ENCODE data around the gene ZNF211. TPM values are rescaled to one million over a fixed set of nuclear protein-coding genes. Genes with fewer than 3 reads are reported as not detected.

ZNF211 gene
- total RNA-seq: 11.1 and 11.9 TPM in 2 replicates

DNA sequence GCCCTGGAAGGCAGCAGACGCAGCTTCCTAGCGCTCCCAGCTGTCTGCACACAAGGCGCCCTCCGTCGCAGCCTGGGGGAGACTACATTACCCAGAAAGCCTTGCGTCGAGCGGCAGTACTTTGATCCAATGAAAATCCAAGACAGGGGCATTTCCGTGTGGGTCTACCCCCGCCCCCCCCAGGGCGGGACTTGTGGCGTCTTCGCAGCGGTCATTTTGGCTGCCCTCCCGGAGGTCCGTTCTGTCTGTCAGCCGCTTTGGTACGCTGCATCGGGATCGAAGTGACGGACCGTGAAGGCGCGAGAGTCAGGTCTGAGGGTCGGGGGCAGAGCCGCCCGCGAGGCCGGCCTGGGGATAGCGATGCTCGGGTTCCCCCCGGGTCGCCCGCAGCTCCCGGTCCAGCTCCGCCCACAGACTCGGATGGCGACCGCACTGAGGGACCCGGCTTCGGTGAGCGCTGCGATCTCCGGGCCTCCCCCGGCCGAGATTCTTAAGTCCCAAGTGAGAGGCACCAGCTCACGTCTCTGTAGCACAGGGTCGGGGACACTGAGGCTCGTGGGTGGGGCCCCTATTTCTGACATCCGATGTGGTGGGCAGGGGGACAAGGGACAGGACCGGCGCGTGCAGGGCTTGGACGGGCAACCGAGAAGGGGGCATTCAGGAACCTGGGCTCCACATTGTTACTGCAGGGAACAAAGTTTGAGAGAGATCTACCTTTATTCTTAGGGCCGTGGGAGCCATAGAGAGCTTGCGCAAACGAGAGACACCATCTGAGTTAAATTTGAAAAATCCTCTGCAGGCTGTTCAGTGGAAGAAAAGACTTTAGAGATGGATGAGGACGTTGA lies at the start of gene ZNF211:
Gene ZNF211, plus strand, starts transcription at position 182 of the 845 bp plus-strand sequence. Its CDS starts 179 bp downstream, at position 361.

DNA sequence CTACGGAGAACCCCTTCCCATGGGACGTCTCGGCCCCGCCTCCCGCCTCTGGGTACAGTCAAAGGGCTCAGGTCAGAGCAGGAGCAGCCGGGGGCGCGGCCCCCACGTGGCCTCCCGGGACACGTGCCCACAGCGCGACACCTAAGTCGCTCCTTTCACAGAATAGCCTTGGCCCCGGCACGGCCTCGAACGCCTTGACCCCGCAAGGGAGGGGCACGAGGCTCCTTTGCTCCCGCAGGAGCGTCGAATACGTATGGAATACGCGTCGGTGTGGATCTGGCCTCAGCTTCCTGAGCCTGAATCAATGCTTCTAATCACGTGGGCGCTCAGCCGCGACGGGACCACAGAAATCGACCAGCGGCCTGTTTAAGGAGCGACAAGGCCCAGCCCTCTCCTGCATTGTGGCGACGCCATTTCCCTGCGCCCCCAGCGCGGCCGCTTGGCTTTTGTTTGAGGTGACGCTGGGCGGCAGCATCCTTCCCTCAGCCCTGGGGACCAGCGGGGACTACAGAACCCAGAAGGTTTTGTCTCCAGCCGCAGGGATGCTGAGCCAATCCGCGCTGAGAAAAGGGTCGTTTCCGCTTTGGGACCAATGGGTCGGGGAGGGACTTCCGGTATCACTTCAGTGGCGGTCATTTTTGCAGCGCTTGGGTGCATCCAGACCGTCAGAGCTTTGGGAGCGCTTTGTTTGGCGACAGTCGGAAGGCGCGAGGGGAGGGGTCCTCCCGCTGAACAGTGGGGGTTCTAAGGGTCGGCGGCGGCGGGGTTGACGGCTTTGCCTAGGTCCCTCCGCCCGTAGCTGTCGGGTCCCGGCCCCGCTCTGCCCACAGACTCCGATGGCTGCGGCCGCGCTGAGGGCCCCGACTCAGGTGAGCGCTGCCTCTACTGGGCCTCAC lies 49.2 kb upstream of the ZNF211 start, which contains the start of gene ZIK1:
Gene ZIK1, plus strand, starts transcription at position 625 of the 896 bp plus-strand sequence. Its CDS starts 212 bp downstream, at position 837.

DNA sequence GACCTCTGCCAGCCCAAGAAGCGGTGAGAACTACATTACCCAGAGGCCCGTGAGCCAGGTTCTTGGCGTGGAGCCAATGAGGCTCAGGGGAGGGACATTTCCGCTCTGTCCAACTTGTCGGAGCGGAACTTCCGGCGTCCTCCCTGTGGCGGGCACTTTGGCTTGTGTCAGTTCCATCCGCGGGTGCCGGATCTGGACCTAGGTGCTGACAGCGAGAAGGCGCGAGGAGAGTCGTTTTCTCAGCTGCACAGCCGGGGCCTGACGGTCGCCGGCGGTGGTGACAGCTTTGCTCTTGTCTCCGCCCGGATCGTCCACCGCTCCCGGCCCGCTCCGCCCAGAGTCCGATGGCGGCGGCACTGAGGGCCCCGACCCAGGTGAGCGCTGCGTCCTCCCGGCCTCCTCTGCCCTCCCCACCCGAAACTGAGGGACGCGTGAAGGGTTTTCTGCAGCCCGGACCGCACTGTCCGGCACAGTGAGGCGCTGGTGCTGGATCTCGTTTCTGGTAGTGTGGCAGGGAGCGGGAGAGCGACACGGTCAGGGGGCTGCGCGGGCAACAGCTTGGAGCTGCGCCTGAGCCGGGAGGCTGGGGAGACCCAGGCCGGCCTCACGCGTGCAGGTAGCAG lies 33.1 kb upstream of the ZNF211 start, which contains the start of gene ZNF530:
Gene ZNF530, plus strand, starts transcription at position 125 of the 623 bp plus-strand sequence. CDS start 4,461 bp downstream, outside the sequence.

DNA sequence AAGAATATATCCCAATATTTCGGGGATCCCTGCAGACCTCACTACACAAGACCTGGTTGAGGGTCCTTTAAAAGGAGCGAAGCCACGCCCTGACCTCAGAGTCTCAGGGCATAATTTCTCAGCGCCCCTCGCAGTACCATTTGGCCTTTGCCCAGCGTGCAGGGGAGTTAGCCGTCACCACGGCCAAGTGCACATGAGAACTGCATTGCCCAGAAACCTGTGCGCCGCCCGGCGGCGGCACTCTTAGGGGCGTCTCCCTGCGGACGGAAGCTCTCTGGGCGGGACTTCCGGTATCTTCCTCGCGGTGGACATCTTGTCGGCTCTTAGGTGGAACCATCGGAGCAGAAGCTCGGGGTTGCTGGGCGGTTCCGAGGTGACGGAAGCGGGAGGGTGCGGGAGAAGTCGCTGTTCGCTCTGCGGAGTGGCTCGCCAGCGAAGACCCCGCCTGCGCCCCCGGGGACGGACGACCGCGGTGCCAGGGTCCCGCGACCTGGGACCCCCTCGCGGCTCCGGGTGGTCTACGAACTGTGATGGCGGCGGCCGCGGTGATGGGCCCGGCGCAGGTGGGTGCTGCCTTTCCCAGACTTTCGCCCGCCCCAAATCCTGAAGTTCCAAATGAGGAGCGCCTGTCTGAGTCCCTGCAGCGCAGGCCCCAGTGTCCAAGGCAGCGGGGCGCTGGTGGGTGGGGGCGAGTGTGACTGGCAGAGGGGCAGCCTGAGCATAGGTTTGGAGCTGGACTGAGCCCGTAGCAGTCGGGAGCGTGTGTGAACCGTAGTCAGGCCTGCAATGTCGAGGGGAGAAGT lies 18.8 kb upstream of the ZNF211 start, which contains the start of gene ZNF134:
Gene ZNF134, plus strand, starts transcription at position 302 of the 803 bp plus-strand sequence. CDS start 5,227 bp downstream, outside the sequence.

DNA sequence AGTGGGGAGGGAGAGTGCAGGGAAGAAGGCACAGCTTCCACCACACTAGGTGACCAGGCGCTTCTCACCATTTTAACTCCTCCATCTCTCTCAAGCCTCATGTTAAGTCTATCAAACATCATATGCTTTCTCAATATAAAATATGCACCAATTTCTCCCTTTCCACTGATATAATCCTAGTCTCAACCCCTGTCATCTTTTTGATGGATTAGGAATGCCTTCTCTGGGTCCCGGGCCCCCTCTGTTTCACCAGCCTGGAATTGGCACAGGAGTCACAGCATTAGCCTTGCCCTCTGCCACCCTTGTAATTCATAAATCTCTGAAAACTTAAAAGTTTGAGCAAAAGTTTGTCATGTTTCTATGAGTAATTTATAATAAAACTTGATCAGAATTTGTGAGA lies 35.7 kb downstream of the ZNF211 start, which contains the start of gene ZSCAN4:
Gene ZSCAN4, plus strand, starts transcription at position 301 of the 400 bp plus-strand sequence. CDS start 7,211 bp downstream, outside the sequence.

Other genes starting within 250 kb of the ZNF211 start
- gene ZNF548, start 243.3 kb upstream of the ZNF211 start, total RNA-seq: 16.9 and 26.2 TPM in 2 replicates
- gene ZNF17, start 222.0 kb upstream of the ZNF211 start, total RNA-seq: 6.8 and 8.0 TPM in 2 replicates
- gene ZNF749, start 197.8 kb upstream of the ZNF211 start, total RNA-seq: 15.3 and 20.0 TPM in 2 replicates
- 0.21 and 0.24 TPM in 2 replicates for gene VN1R1, start 176.0 kb upstream of the ZNF211 start, total RNA-seq
- gene ZNF772, start 155.6 kb upstream of the ZNF211 start, total RNA-seq: 13.7 and 14.1 TPM in 2 replicates
- gene ZNF419, start 145.4 kb upstream of the ZNF211 start, total RNA-seq: 12.3 and 20.5 TPM in 2 replicates
- gene ZNF773, start 133.2 kb upstream of the ZNF211 start, total RNA-seq: 16.9 and 17.7 TPM in 2 replicates
- gene ZNF549, start 105.8 kb upstream of the ZNF211 start, total RNA-seq: 4.6 and 6.8 TPM in 2 replicates
- gene ZNF550, start 73.3 kb upstream of the ZNF211 start, total RNA-seq: 7.0 and 8.2 TPM in 2 replicates
- gene ZNF416, start 54.3 kb upstream of the ZNF211 start, total RNA-seq: 4.3 and 6.0 TPM in 2 replicates
- gene ZIK1, start 49.0 kb upstream of the ZNF211 start, total RNA-seq: 3.9 and 5.3 TPM in 2 replicates
- 2.1 and 3.1 TPM in 2 replicates for gene ZNF530, start 33.3 kb upstream of the ZNF211 start, total RNA-seq
- 13.7 and 18.8 TPM in 2 replicates for gene ZNF134, start 18.9 kb upstream of the ZNF211 start, total RNA-seq
- gene ZSCAN4, start 35.8 kb downstream of the ZNF211 start, total RNA-seq: 0.24 TPM in 1 of 2 replicates, not detected in the other
- gene ZNF551, start 48.8 kb downstream of the ZNF211 start, total RNA-seq: 8.1 and 8.2 TPM in 2 replicates
- 0.64 and 1.4 TPM in 2 replicates for gene ZNF154, start 76.0 kb downstream of the ZNF211 start, total RNA-seq
- gene ZNF671, start 94.5 kb downstream of the ZNF211 start, total RNA-seq: 4.1 and 4.3 TPM in 2 replicates
- 8.7 TPM in 2 replicates for gene ZNF776, start 113.6 kb downstream of the ZNF211 start, total RNA-seq
- 12.6 and 15.7 TPM in 2 replicates for gene ZNF586, start 136.5 kb downstream of the ZNF211 start, total RNA-seq
- 4.3 and 6.7 TPM in 2 replicates for gene ZNF552, start 181.7 kb downstream of the ZNF211 start, total RNA-seq
- gene ZNF587B, start 197.1 kb downstream of the ZNF211 start, total RNA-seq: 23.4 and 26.0 TPM in 2 replicates
- 12.1 and 14.7 TPM in 2 replicates for gene ZNF587, start 216.7 kb downstream of the ZNF211 start, total RNA-seq

Data from tracheal epithelial cell (primary cell).